ENCODE data around the gene PSME3IP1.
A peak's percentile ranks its signal among the peaks of the same experiment; 100 is the strongest.

Gene PSME3IP1

GRCh38 chr16:57143149-57143921 lies 42.5 kb downstream of the PSME3IP1 start:
- DNase-seq: no peak

GRCh38 chr16:57141822-57142631 lies 43.8 kb downstream of the PSME3IP1 start:
- no peak for DNase-seq

- no peak for DNase-seq
Observed at GRCh38 chr16:57140931-57141668, 44.7 kb downstream of the PSME3IP1 start.

GRCh38 chr16:57138281-57138935 lies 47.4 kb downstream of the PSME3IP1 start:
- DNase-seq: no peak

- no peak for DNase-seq
Observed at GRCh38 chr16:57137566-57138273, 48.1 kb downstream of the PSME3IP1 start.

GRCh38 chr16:57137043-57137442 lies 48.8 kb downstream of the PSME3IP1 start:
- no peak for DNase-seq

GRCh38 chr16:57134982-57135381 lies 50.9 kb downstream of the PSME3IP1 start:
- DNase-seq: peak; percentile 58

GRCh38 chr16:57133886-57134285 lies 52.0 kb downstream of the PSME3IP1 start:
- no peak for DNase-seq

- DNase-seq: no peak
Observed at GRCh38 chr16:57133031-57133430, 52.8 kb downstream of the PSME3IP1 start.

GRCh38 chr16:57132470-57132869 lies 53.4 kb downstream of the PSME3IP1 start:
- DNase-seq: no peak

- no peak for DNase-seq
Observed at GRCh38 chr16:57131351-57131970, 54.4 kb downstream of the PSME3IP1 start.

- DNase-seq: no peak
Observed at GRCh38 chr16:57130950-57131321, 54.9 kb downstream of the PSME3IP1 start.

- DNase-seq: peak; percentile 68
Observed at GRCh38 chr16:57128771-57129389, 57.0 kb downstream of the PSME3IP1 start.

GRCh38 chr16:57127836-57128235 lies 58.0 kb downstream of the PSME3IP1 start:
- no peak for DNase-seq

GRCh38 chr16:57127037-57127763 lies 58.6 kb downstream of the PSME3IP1 start:
- DNase-seq: no peak

GRCh38 chr16:57126411-57126810 lies 59.4 kb downstream of the PSME3IP1 start:
- no peak for DNase-seq

- DNase-seq: no peak
Observed at GRCh38 chr16:57125969-57126368, 59.9 kb downstream of the PSME3IP1 start.

GRCh38 chr16:57125376-57125775 lies 60.5 kb downstream of the PSME3IP1 start:
- DNase-seq: no peak

- no peak for DNase-seq
Observed at GRCh38 chr16:57123974-57124674, 61.7 kb downstream of the PSME3IP1 start.
